Mammary epithelial cell (primary cell): ENCODE results near the gene CHN2.

Experiments used
- EZH2 ChIP-seq: IDR thresholded peaks from 2 replicates; pipeline ENCODE4 v1.6.1; 2012; ENCODE audit warnings: low read length, inconsistent platforms, borderline replicate concordance
- TF ChIP-seq, protein P1 (sequence below), 2 donors: IDR thresholded peaks in 1 of 2; conservative IDR thresholded peaks in 1 of 2; 2 replicates each; pipeline ENCODE4 v1.5.1; 2011 to 2012; ENCODE audit warnings: inconsistent platforms in 2 of 2, low read length in 2 of 2, mild to moderate bottlenecking in 2 of 2, control low read depth in 1 of 2, low read depth in 1 of 2; ENCODE audit not compliant: insufficient read depth in 1 of 2; ENCODE audit errors: extremely low read depth in 1 of 2

DNA sequence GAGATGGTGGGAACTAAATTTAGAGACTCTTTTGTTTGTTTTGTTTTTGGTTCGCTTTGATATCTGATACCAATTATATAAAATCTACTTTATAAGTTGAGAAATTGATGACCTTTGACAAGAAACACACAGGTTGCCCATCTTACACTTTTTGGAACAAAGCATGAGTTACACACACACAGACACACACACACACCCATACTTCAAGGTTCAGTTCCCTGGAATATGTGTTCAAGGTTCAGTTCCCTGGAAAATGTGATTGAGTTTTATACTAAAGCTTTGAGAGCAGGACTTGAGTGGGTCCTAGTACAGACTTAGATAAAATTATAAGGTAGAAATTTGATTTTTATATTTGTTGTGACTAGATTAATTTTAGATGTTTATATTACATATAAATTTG, 234.8 kb downstream of the CHN2 start:
- TF ChIP-seq, protein P1, sequence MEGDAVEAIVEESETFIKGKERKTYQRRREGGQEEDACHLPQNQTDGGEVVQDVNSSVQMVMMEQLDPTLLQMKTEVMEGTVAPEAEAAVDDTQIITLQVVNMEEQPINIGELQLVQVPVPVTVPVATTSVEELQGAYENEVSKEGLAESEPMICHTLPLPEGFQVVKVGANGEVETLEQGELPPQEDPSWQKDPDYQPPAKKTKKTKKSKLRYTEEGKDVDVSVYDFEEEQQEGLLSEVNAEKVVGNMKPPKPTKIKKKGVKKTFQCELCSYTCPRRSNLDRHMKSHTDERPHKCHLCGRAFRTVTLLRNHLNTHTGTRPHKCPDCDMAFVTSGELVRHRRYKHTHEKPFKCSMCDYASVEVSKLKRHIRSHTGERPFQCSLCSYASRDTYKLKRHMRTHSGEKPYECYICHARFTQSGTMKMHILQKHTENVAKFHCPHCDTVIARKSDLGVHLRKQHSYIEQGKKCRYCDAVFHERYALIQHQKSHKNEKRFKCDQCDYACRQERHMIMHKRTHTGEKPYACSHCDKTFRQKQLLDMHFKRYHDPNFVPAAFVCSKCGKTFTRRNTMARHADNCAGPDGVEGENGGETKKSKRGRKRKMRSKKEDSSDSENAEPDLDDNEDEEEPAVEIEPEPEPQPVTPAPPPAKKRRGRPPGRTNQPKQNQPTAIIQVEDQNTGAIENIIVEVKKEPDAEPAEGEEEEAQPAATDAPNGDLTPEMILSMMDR (conservative IDR thresholded peaks at IDR 0.05 in 1 of 2, IDR thresholded peaks at IDR 0.05 in 1 of 2; ENCODE audit: extremely low read depth in 1 of 2, insufficient read depth in 1 of 2, low read depth in 1 of 2, low read length in 2 of 2) = no peak
- no peak for TF ChIP-seq EZH2
